Stimulated activated naive CD8-positive, alpha-beta T cell treated with anti-CD3 and anti-CD28 coated beads, Interleukin-15, amount 100 ng/mL, for 72 hours (primary cell): Measurements from ENCODE around the gene CD59.
A peak's percentile ranks its signal among the peaks of the same experiment; 100 is the strongest.

Source experiments
- ATAC-seq: fragments of 150-1000 bp; cut with Tn5 transposase; 2 replicates; pipeline ENCODE4 v1.10.0; 2021; ENCODE audit warnings: mild to moderate bottlenecking, moderate library complexity
- DNase-seq, 2 donors: peaks; one replicate each; pipeline ENCODE4 v3.0.0; 2021 to 2022
- H3K27ac Mint-ChIP-seq, 2 donors: one replicate each; pipeline ENCODE4 v1.8.0; 2022; ENCODE audit warnings: mild to moderate bottlenecking in 2 of 2, mixed read lengths in 2 of 2, moderate library complexity in 2 of 2
- H3K27me3 Mint-ChIP-seq: one replicate; pipeline ENCODE4 v1.8.0; 2022; ENCODE audit warnings: mixed read lengths
- H3K4me1 Mint-ChIP-seq: one replicate; pipeline ENCODE4 v1.8.0; 2022; ENCODE audit warnings: mild to moderate bottlenecking, mixed read lengths
- H3K4me3 Mint-ChIP-seq, 2 donors: one replicate each; pipeline ENCODE4 v1.8.0; 2022; ENCODE audit warnings: mild to moderate bottlenecking in 2 of 2, mixed read lengths in 2 of 2, moderate library complexity in 1 of 2
- H3K9me3 Mint-ChIP-seq, 2 donors: one replicate each; pipeline ENCODE4 v1.8.0; 2022; ENCODE audit warnings: mixed read lengths in 2 of 2

Gene CD59

GRCh38 chr11:33736148-33736812 lies at the start of gene CD59:
Gene CD59, minus strand, starts transcription at chr11:33736423. Its CDS starts 13,978 bp downstream, at chr11:33722445.
- Mint-ChIP-seq H3K9me3 (no peaks in the 10 kb centered on the region), H3K4me3 (peak within 1 kb of the TSS; percentile 79 to 87), H3K27me3 (peaks cover 10% of the 10 kb centered on the region), H3K27ac (peak within 1 kb of the TSS; percentile 90 to 93), H3K4me1 (peaks cover 46% of the 10 kb centered on the region)
- DNase-seq = peak; percentile 68 to 78
- peak; percentile 55 for ATAC-seq

- Mint-ChIP-seq H3K9me3 (no peaks in the 10 kb centered on the region), H3K27me3 (peaks cover 58% of the 10 kb centered on the region), H3K27ac (no peak overlapping the region), H3K4me3 (no peak overlapping the region), H3K4me1 (no peaks in the 10 kb centered on the region)
- DNase-seq = no peak
- no peak for ATAC-seq
These were observed 49.4 kb upstream of the CD59 start for GRCh38 chr11:33785609-33786008.

GRCh38 chr11:33779849-33780528 lies 43.8 kb upstream of the CD59 start:
- DNase-seq (no peak), ATAC-seq (no peak)
- no peak overlapping the region for H3K4me3 Mint-ChIP-seq
- no peak overlapping the region for H3K27ac Mint-ChIP-seq
- no peaks in the 10 kb centered on the region for H3K9me3 Mint-ChIP-seq
- H3K27me3 Mint-ChIP-seq = peaks cover 68% of the 10 kb centered on the region
- peaks cover 11% of the 10 kb centered on the region for H3K4me1 Mint-ChIP-seq

- no peak overlapping the region for H3K4me3 Mint-ChIP-seq
- no peak for ATAC-seq
- no peak for DNase-seq
- H3K4me1 Mint-ChIP-seq = peaks cover 16% of the 10 kb centered on the region
- peaks cover 56% of the 10 kb centered on the region for H3K27me3 Mint-ChIP-seq
- H3K9me3 Mint-ChIP-seq = no peaks in the 10 kb centered on the region
- H3K27ac Mint-ChIP-seq = no peak overlapping the region
These were observed 42.5 kb upstream of the CD59 start for GRCh38 chr11:33778675-33779074.

- ATAC-seq (no peak), DNase-seq (no peak)
- no peaks in the 10 kb centered on the region for H3K9me3 Mint-ChIP-seq
- peaks cover 51% of the 10 kb centered on the region for H3K27me3 Mint-ChIP-seq
- no peak overlapping the region for H3K27ac Mint-ChIP-seq
- H3K4me1 Mint-ChIP-seq = peaks cover 19% of the 10 kb centered on the region
- no peak overlapping the region for H3K4me3 Mint-ChIP-seq
These were observed 41.7 kb upstream of the CD59 start for GRCh38 chr11:33777906-33778305.

- peaks cover 32% of the 10 kb centered on the region for H3K4me1 Mint-ChIP-seq
- H3K27me3 Mint-ChIP-seq = peaks cover 44% of the 10 kb centered on the region
- ATAC-seq (no peak), DNase-seq (no peak)
- no peaks in the 10 kb centered on the region for H3K9me3 Mint-ChIP-seq
- H3K27ac Mint-ChIP-seq = peak overlapping the region in 1 of 2 donors; percentile 23
- H3K4me3 Mint-ChIP-seq = peak overlapping the region; percentile 11 to 56
These were observed 39.7 kb upstream of the CD59 start for GRCh38 chr11:33775832-33776470.

GRCh38 chr11:33775467-33775807 lies 39.2 kb upstream of the CD59 start:
- ATAC-seq (no peak), DNase-seq (no peak)
- Mint-ChIP-seq H3K4me3 (peak overlapping the region; percentile 56 to 93), H3K4me1 (peaks cover 34% of the 10 kb centered on the region), H3K27ac (no peak overlapping the region), H3K9me3 (no peaks in the 10 kb centered on the region), H3K27me3 (peaks cover 39% of the 10 kb centered on the region)

- Mint-ChIP-seq H3K9me3 (no peaks in the 10 kb centered on the region), H3K27me3 (peaks cover 33% of the 10 kb centered on the region), H3K27ac (peak overlapping the region; percentile 79 to 80), H3K4me1 (peaks cover 38% of the 10 kb centered on the region), H3K4me3 (peak overlapping the region; percentile 90 to 93)
- DNase-seq (no peak), ATAC-seq (no peak)
These were observed 38.7 kb upstream of the CD59 start for GRCh38 chr11:33774736-33775466.

- Mint-ChIP-seq H3K4me3 (peak within 1 kb of the TSS; percentile 90 to 93), H3K27me3 (peaks cover 30% of the 10 kb centered on the region), H3K27ac (peak within 1 kb of the TSS; percentile 97 to 98), H3K4me1 (peaks cover 38% of the 10 kb centered on the region), H3K9me3 (no peaks in the 10 kb centered on the region)
- peak; percentile 76 for DNase-seq
- peak; percentile 88 for ATAC-seq
These were observed 37.9 kb upstream of the CD59 start, which contains the start of gene FBXO3 for GRCh38 chr11:33773987-33774735. Gene FBXO3, minus strand, starts transcription at chr11:33774520. Its CDS starts 23 bp downstream, at chr11:33774497.

GRCh38 chr11:33773404-33773986 lies 37.3 kb upstream of the CD59 start:
- Mint-ChIP-seq H3K4me3 (peak overlapping the region; percentile 90 to 93), H3K27ac (peak overlapping the region; percentile 80 to 98), H3K9me3 (no peaks in the 10 kb centered on the region), H3K4me1 (peaks cover 38% of the 10 kb centered on the region), H3K27me3 (peaks cover 25% of the 10 kb centered on the region)
- ATAC-seq = peak; percentile 68
- DNase-seq = peak; percentile 27 to 33

- H3K4me3 Mint-ChIP-seq = peak overlapping the region; percentile 90 to 93
- no peak overlapping the region for H3K27ac Mint-ChIP-seq
- H3K9me3 Mint-ChIP-seq = no peaks in the 10 kb centered on the region
- no peak for ATAC-seq
- H3K4me1 Mint-ChIP-seq = peaks cover 38% of the 10 kb centered on the region
- H3K27me3 Mint-ChIP-seq = peaks cover 19% of the 10 kb centered on the region
- no peak for DNase-seq
These were observed 36.6 kb upstream of the CD59 start for GRCh38 chr11:33772870-33773269.

GRCh38 chr11:33772300-33772699 lies 36.1 kb upstream of the CD59 start:
- no peaks in the 10 kb centered on the region for H3K9me3 Mint-ChIP-seq
- peak overlapping the region in 1 of 2 donors; percentile 93 for H3K4me3 Mint-ChIP-seq
- no peak for ATAC-seq
- peaks cover 38% of the 10 kb centered on the region for H3K4me1 Mint-ChIP-seq
- H3K27ac Mint-ChIP-seq = no peak overlapping the region
- no peak for DNase-seq
- H3K27me3 Mint-ChIP-seq = peaks cover 19% of the 10 kb centered on the region

- H3K27me3 Mint-ChIP-seq = peaks cover 3% of the 10 kb centered on the region
- H3K4me3 Mint-ChIP-seq = no peak overlapping the region
- H3K27ac Mint-ChIP-seq = no peak overlapping the region
- no peak for DNase-seq
- H3K9me3 Mint-ChIP-seq = no peaks in the 10 kb centered on the region
- peaks cover 30% of the 10 kb centered on the region for H3K4me1 Mint-ChIP-seq
- no peak for ATAC-seq
These were observed 34.0 kb upstream of the CD59 start for GRCh38 chr11:33770236-33770635.

GRCh38 chr11:33769542-33769941 lies 33.3 kb upstream of the CD59 start:
- Mint-ChIP-seq H3K4me3 (no peak overlapping the region), H3K27me3 (no peaks in the 10 kb centered on the region), H3K27ac (peak overlapping the region in 1 of 2 donors; percentile 68), H3K9me3 (no peaks in the 10 kb centered on the region), H3K4me1 (peaks cover 23% of the 10 kb centered on the region)
- no peak for DNase-seq
- ATAC-seq = no peak
